Inflammatory macrophage treated with lipopolysaccharide for 4 hours (primary cell): ENCODE measurements around the gene C14orf132.

Experiments
- DNase-seq: peaks from one replicate; pipeline ENCODE4 v3.0.0-alpha.2; 2020

C14orf132 gene

GRCh38 chr14:96084796-96085195 lies 45.6 kb downstream of the C14orf132 start:
- DNase-seq: no peak

- peak; percentile 19 for DNase-seq
Observed at GRCh38 chr14:96085369-96085768, 46.2 kb downstream of the C14orf132 start.

- DNase-seq: no peak
Observed at GRCh38 chr14:96086032-96086431, 46.9 kb downstream of the C14orf132 start.

GRCh38 chr14:96086574-96087077 lies 47.5 kb downstream of the C14orf132 start:
- DNase-seq: no peak

GRCh38 chr14:96088074-96088473 lies 48.9 kb downstream of the C14orf132 start:
- no peak for DNase-seq

- no peak for DNase-seq
Observed at GRCh38 chr14:96088481-96088880, 49.3 kb downstream of the C14orf132 start.

GRCh38 chr14:96088911-96089310 lies 49.7 kb downstream of the C14orf132 start:
- DNase-seq: no peak

GRCh38 chr14:96089401-96089800 lies 50.2 kb downstream of the C14orf132 start:
- no peak for DNase-seq

- no peak for DNase-seq
Observed at GRCh38 chr14:96090441-96091148, 51.4 kb downstream of the C14orf132 start.

GRCh38 chr14:96091149-96091693 lies 52.1 kb downstream of the C14orf132 start:
- no peak for DNase-seq

GRCh38 chr14:96091941-96092411 lies 52.8 kb downstream of the C14orf132 start:
- DNase-seq: no peak

GRCh38 chr14:96092936-96093335 lies 53.8 kb downstream of the C14orf132 start:
- DNase-seq: no peak

GRCh38 chr14:96094211-96094610 lies 55.0 kb downstream of the C14orf132 start:
- DNase-seq: no peak

- DNase-seq: no peak
Observed at GRCh38 chr14:96094656-96095055, 55.5 kb downstream of the C14orf132 start.

GRCh38 chr14:96095058-96095457 lies 55.9 kb downstream of the C14orf132 start:
- DNase-seq: no peak

- DNase-seq: no peak
Observed at GRCh38 chr14:96095581-96096476, 56.7 kb downstream of the C14orf132 start.

- DNase-seq: no peak
Observed at GRCh38 chr14:96096639-96097610, 57.8 kb downstream of the C14orf132 start.

- DNase-seq: no peak
Observed at GRCh38 chr14:96097752-96098151, 58.6 kb downstream of the C14orf132 start.

- DNase-seq: peak; percentile 9
Observed at GRCh38 chr14:96098309-96098998, 59.3 kb downstream of the C14orf132 start.

- no peak for DNase-seq
Observed at GRCh38 chr14:96098999-96099335, 59.8 kb downstream of the C14orf132 start.
